Gastrocnemius medialis (tissue), 4 donors: Measurements from ENCODE around the gene AK8. TPM values are rescaled to one million over a fixed set of nuclear protein-coding genes. Genes with fewer than 3 reads are reported as not detected.

Experiments used
- ATAC-seq, 2 donors: fragments of 150-250 bp; one replicate each; pipeline ENCODE4 v1.9.1; 2016
- DNase-seq, 2 donors: peaks; one replicate each; pipeline ENCODE4 v3.0.0-alpha.2; 2019
- H3K27ac ChIP-seq, 4 donors: fragments of 200-600 bp; sonication (generic); 1 replicate in 1 of 4; 2 replicates in 3 of 4; pipeline ENCODE4 v1.5.1; 2016 to 2018; ENCODE audit warnings: mild to moderate bottlenecking in 2 of 4, moderate library complexity in 1 of 4
- H3K27me3 ChIP-seq, 3 donors: fragments of 200-600 bp; sonication (generic) in 2 of 3; 1 replicate in 1 of 3; 2 replicates in 2 of 3; pipeline versions ENCODE4 v1.5.1 to v1.6.0; 2016 to 2019; ENCODE audit warnings: mild to moderate bottlenecking in 1 of 3, moderate library complexity in 1 of 3
- H3K36me3 ChIP-seq, 2 donors: fragments of 200-600 bp; sonication (generic) in 1 of 2; one replicate each; pipeline ENCODE4 v1.5.1; 2017 to 2018
- H3K4me1 ChIP-seq, 2 donors: fragments of 200-600 bp; sonication (generic) in 1 of 2; one replicate each; pipeline ENCODE4 v1.5.1; 2016 to 2017; ENCODE audit warnings: mild to moderate bottlenecking in 2 of 2
- H3K4me3 ChIP-seq, 4 donors: fragments of 200-600 bp; sonication (generic) in 3 of 4; 1 replicate in 1 of 4; 2 replicates in 3 of 4; pipeline ENCODE4 v1.5.1; 2016 to 2019; ENCODE audit warnings: mild to moderate bottlenecking in 2 of 4
- H3K9me3 ChIP-seq, 3 donors: fragments of 200-600 bp; sonication (generic) in 2 of 3; 1 replicate in 1 of 3; 2 replicates in 2 of 3; pipeline ENCODE4 v1.5.1; 2016 to 2019
- CTCF ChIP-seq, 5 experiments: fragments of 450-650 bp in 3 of 5; fragments of 200-600 bp in 2 of 5; sonication (generic) in 2 of 5; IDR thresholded peaks in 4 of 5; conservative IDR thresholded peaks in 1 of 5; 1 replicate in 4 of 5; 2 replicates in 1 of 5; pipeline ENCODE4 v1.5.1; 2016 to 2019; ENCODE audit warnings: antibody characterized with exemption in 5 of 5, mild to moderate bottlenecking in 3 of 5, moderate library complexity in 3 of 5
- POLR2A ChIP-seq, 2 donors: fragments of 450-650 bp; IDR thresholded peaks; one replicate each; pipeline ENCODE4 v1.6.1; 2017; ENCODE audit warnings: antibody characterized with exemption in 2 of 2, mild to moderate bottlenecking in 2 of 2, moderate library complexity in 2 of 2
- in situ Hi-C, 4 donors: fragments of 200-750 bp; cut with MboI; loops; one replicate each; pipeline versions ENCODE4 v1.15.0 to v1.8.0; 2017; ENCODE audit warnings: low sequenced_read_pairs in 4 of 4
- intact Hi-C: fragments of 100-400 bp; cut with DNase I; formaldehyde crosslinking; loops from one replicate; pipeline ENCODE4 v1.15.1; 2023; ENCODE audit warnings: low total_unique reads
- total RNA-seq, 4 donors: library from RNA; depleted of rRNA; stranded (reverse); fragments of >200 nt; gene quantifications; one replicate each; pipeline versions ENCODE4 v1.1.0 to v1.2.3, GENCODE V29; 2016

The AK8 gene
- total RNA-seq, 4 donors from 2014 or later, result not detected

DNA sequence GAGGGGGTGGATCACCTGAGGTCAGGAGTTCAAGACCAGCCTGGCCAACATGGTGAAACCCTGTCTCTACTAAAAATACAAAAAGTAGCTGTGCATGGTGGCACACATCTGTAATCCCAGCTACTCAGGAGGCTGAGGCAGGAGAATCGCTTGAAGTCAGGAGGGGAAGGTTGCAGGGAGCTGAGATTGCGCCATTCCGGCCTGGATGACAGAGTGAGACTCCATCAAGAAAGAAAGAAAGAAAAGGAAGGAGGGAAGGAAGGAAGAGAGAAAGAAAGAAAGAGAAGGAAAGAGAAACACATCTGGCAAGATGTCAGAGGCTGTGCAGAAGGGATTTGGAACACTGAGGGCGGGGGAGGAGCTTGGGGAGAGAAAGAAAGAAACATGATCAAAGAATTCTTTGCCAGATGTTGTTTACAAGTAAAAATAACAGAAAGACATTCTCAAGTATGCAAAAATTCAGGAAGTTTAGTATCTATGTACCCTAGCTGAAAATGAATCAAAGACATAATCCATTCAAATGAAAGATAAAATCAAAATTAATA lies 93.7 kb downstream of the AK8 start:
- Histone ChIP-seq H3K9me3 (peaks cover 0 to 6% (median 0%) of the 10 kb centered on the region in 3 donors), H3K27ac (no peak overlapping the region), H3K4me1 (no peaks in the 10 kb centered on the region), H3K36me3 (no peaks in the 10 kb centered on the region), H3K27me3 (peaks cover 6 to 31% (median 18%) of the 10 kb centered on the region in 3 donors), H3K4me3 (no peak overlapping the region)
- no peak for DNase-seq
- TF ChIP-seq POLR2A (IDR thresholded peaks at IDR 0.05), result no peak
- TF ChIP-seq CTCF (IDR thresholded peaks at IDR 0.05 in 4 of 5, conservative IDR thresholded peaks at IDR 0.05 in 1 of 5), result no peak
- in situ Hi-C loops (loop anchor here in 1 of 4 donors (25.0 kb wide), 1 partner anchor 372 kb away; the partner anchor contains the start of genes CFAP77 and TTF1), intact Hi-C loops (no loop called here)
- no peak for ATAC-seq

DNA sequence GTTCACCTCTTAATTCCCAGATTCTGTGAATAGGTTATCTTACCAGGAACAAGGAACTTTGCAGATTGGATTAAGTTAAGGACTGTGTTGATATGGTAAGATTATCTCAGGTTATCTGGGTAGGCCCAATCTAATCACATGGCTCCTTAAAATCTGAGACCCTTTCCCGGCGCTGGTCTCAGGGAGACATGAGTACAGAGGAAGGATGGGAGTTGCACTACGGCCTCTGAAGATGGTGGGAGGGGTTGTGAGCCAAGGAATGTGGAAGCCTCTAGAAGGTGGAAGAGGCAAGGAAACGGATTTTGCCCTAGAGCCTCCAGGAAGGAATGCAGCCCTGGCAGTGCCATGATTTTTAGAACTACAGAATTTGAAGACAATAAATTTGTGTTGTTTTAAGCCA lies 95.1 kb downstream of the AK8 start:
- no peak for ATAC-seq
- TF ChIP-seq CTCF (IDR thresholded peaks at IDR 0.05 in 4 of 5, conservative IDR thresholded peaks at IDR 0.05 in 1 of 5) (no peak), POLR2A (IDR thresholded peaks at IDR 0.05) (no peak)
- in situ Hi-C loops, result loop anchor here in 1 of 4 donors (25.0 kb wide), 1 partner anchor 371 kb away; the partner anchor contains the start of genes CFAP77 and TTF1
- peaks cover 7 to 30% (median 14%) of the 10 kb centered on the region in 3 donors for H3K27me3 ChIP-seq
- no peak overlapping the region for H3K4me3 ChIP-seq
- intact Hi-C loops, result no loop called here
- H3K27ac ChIP-seq, result no peak overlapping the region
- no peak for DNase-seq
- no peaks in the 10 kb centered on the region for H3K4me1 ChIP-seq
- H3K9me3 ChIP-seq, result no peaks in the 10 kb centered on the region
- no peaks in the 10 kb centered on the region for H3K36me3 ChIP-seq

DNA sequence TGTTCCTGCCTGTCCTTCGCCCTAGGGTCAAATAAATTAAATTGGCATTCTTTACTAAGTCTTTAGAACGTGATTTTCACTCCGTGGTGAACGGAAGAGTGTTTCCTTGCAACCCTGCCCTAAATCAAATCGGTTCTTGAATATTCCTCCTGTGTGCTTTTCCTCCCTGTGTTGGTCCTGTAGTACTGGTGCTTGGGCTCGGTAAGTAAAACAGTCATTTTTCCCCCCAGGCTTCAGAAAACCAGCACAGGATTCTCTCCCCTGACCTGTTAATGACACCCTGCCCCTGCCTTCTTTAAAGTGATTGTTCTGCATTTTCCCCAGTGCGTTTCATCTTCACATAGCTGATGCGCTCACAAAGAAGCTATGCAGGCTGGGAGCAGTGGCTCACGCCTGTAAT lies 96.0 kb downstream of the AK8 start:
- no peak for TF ChIP-seq POLR2A (IDR thresholded peaks at IDR 0.05)
- no peak for TF ChIP-seq CTCF (IDR thresholded peaks at IDR 0.05 in 4 of 5, conservative IDR thresholded peaks at IDR 0.05 in 1 of 5)
- in situ Hi-C loops (loop anchor here in 1 of 4 donors (25.0 kb wide), 1 partner anchor 370 kb away; the partner anchor contains the start of genes CFAP77 and TTF1), intact Hi-C loops (no loop called here)
- ATAC-seq (no peak), DNase-seq (no peak)
- Histone ChIP-seq H3K9me3 (no peaks in the 10 kb centered on the region), H3K27me3 (peaks cover 7 to 30% (median 14%) of the 10 kb centered on the region in 3 donors), H3K4me1 (no peaks in the 10 kb centered on the region), H3K36me3 (no peaks in the 10 kb centered on the region), H3K4me3 (no peak overlapping the region), H3K27ac (no peak overlapping the region)

GRCh38 chr9:132780230-132781007 lies 97.7 kb downstream of the AK8 start:
- H3K4me1 ChIP-seq, result no peaks in the 10 kb centered on the region
- no peak overlapping the region for H3K4me3 ChIP-seq
- intact Hi-C loops (no loop called here), in situ Hi-C loops (loop anchor here in 1 of 4 donors (25.0 kb wide), 1 partner anchor 368 kb away; the partner anchor contains the start of genes CFAP77 and TTF1)
- DNase-seq, result no peak
- peaks cover 7 to 28% (median 10%) of the 10 kb centered on the region in 3 donors for H3K27me3 ChIP-seq
- TF ChIP-seq CTCF (IDR thresholded peaks at IDR 0.05 in 4 of 5, conservative IDR thresholded peaks at IDR 0.05 in 1 of 5) (no peak), POLR2A (IDR thresholded peaks at IDR 0.05) (no peak)
- no peak overlapping the region for H3K27ac ChIP-seq
- no peaks in the 10 kb centered on the region for H3K9me3 ChIP-seq
- no peaks in the 10 kb centered on the region for H3K36me3 ChIP-seq
- no peak for ATAC-seq
